Uterus (tissue), 4 donors: ENCODE data around the gene PODNL1. TPM values are rescaled to one million over a fixed set of nuclear protein-coding genes. Genes with fewer than 3 reads are reported as not detected.
"Not testable (repeated sequence)": the region's sequence is repeated elsewhere in the genome, so short reads cannot be mapped to it uniquely, and the experiment has no call there.

ENCODE experiments used
- DNase-seq, 2 donors: peaks; one replicate each; pipeline ENCODE4 v3.0.0-alpha.2; 2019 to 2020
- H3K27ac ChIP-seq, 2 donors: fragments of 200-600 bp; sonication (generic); 1 replicate in 1 of 2; 2 replicates in 1 of 2; pipeline ENCODE4 v1.5.1; 2016 to 2018
- H3K27me3 ChIP-seq, 2 donors: fragments of 200-600 bp; sonication (generic); one replicate each; pipeline ENCODE4 v1.5.1; 2018 to 2019; ENCODE audit warnings: control low read depth in 1 of 2
- H3K36me3 ChIP-seq, 2 donors: fragments of 200-600 bp; sonication (generic); one replicate each; pipeline ENCODE4 v1.5.1; 2019; ENCODE audit warnings: control low read depth in 1 of 2
- H3K4me1 ChIP-seq, 2 donors: fragments of 200-600 bp; sonication (generic); one replicate each; pipeline ENCODE4 v1.5.1; 2018 to 2019; ENCODE audit warnings: control low read depth in 1 of 2
- H3K4me3 ChIP-seq, 2 donors: fragments of 200-600 bp; sonication (generic); 1 replicate in 1 of 2; 2 replicates in 1 of 2; pipeline ENCODE4 v1.5.1; 2018 to 2019; ENCODE audit warnings: mild to moderate bottlenecking in 1 of 2
- H3K9me3 ChIP-seq, 2 donors: fragments of 200-600 bp; sonication (generic); one replicate each; pipeline ENCODE4 v1.5.1; 2019; ENCODE audit warnings: control low read depth in 1 of 2
- POLR2A ChIP-seq, 2 donors: fragments of 450-650 bp; IDR thresholded peaks; one replicate each; pipeline ENCODE4 v1.6.1; 2016; ENCODE audit warnings: antibody characterized with exemption in 2 of 2, mild to moderate bottlenecking in 1 of 2, moderate library complexity in 1 of 2
- intact Hi-C: fragments of 100-400 bp; cut with DNase I; formaldehyde crosslinking; loops from one replicate; pipeline ENCODE4 v1.15.1; 2023; ENCODE audit warnings: low total_unique reads
- total RNA-seq, 4 donors: library from RNA; depleted of rRNA in 3 of 4; stranded (reverse); fragments of >200 nt in 3 of 4; gene quantifications; one replicate each; pipeline versions ENCODE4 v1.1.0 to v1.2.4, GENCODE V29; 2014 to 2023
- TF ChIP-seq, protein P1 (sequence below), 4 experiments: fragments of 200-600 bp in 2 of 4; fragments of 450-650 bp in 2 of 4; sonication (generic) in 2 of 4; IDR thresholded peaks; one replicate each; pipeline ENCODE4 v1.5.1; 2016 to 2019; ENCODE audit warnings: antibody characterized with exemption in 4 of 4, mild to moderate bottlenecking in 2 of 4, moderate library complexity in 1 of 4
- donor health status: DM: yes; HTN: yes; CAD: no.

The PODNL1 gene
- total RNA-seq, 4 donors from 2014 or later: 0.55 to 0.98 TPM; not detected in 2

DNA sequence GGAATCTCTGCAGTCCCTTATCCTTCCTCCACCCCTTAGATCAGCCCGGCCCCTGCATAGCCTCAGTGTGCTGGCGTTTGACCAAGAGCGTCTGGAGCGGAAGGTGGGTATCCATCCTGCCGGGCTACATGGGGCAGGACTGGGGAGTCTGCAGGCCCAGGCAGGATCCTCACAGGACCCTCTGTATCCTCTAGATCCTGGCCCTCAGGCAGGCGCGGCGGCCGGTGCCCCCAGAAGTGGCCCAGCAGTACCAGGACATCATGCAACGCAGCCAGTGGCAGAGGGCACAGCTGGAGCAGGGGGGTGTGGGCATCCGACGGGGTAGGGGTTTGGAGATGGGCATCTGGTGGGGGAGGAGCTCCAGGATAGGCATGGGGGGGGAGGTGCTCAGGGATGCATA is 8.9 kb downstream of the PODNL1 start:
- Histone ChIP-seq H3K9me3 (no peaks in the 10 kb centered on the region), H3K4me3 (no peak overlapping the region), H3K4me1 (no peaks in the 10 kb centered on the region), H3K36me3 (no peaks in the 10 kb centered on the region), H3K27me3 (no peaks in the 10 kb centered on the region), H3K27ac (no peak overlapping the region)
- no peak for DNase-seq
- intact Hi-C loops: no loop called here
- TF ChIP-seq, protein P1, sequence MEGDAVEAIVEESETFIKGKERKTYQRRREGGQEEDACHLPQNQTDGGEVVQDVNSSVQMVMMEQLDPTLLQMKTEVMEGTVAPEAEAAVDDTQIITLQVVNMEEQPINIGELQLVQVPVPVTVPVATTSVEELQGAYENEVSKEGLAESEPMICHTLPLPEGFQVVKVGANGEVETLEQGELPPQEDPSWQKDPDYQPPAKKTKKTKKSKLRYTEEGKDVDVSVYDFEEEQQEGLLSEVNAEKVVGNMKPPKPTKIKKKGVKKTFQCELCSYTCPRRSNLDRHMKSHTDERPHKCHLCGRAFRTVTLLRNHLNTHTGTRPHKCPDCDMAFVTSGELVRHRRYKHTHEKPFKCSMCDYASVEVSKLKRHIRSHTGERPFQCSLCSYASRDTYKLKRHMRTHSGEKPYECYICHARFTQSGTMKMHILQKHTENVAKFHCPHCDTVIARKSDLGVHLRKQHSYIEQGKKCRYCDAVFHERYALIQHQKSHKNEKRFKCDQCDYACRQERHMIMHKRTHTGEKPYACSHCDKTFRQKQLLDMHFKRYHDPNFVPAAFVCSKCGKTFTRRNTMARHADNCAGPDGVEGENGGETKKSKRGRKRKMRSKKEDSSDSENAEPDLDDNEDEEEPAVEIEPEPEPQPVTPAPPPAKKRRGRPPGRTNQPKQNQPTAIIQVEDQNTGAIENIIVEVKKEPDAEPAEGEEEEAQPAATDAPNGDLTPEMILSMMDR (IDR thresholded peaks at IDR 0.05): no peak
- TF ChIP-seq POLR2A (IDR thresholded peaks at IDR 0.05): no peak

DNA sequence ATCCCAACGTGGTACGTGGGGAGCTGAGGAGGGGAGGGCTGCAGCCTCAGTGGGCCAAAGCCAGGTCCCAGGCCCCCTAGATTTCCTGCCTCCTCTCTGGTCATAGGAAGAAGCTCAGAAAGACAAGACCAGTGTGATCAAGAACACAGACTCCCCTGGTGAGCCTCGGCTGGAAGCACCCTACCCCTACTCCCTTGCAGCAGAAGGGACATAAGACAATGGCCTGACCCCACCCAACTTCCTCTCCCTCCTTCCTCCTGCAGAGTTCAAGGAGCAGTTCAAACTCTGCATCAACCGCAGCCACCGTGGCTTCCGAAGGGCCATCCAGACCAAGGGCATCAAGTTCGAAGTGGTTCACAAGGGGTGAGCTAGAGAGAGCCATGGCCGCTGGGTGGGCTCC is 11.5 kb downstream of the PODNL1 start:
- H3K4me1 ChIP-seq: no peaks in the 10 kb centered on the region
- H3K27ac ChIP-seq: no peak overlapping the region
- H3K9me3 ChIP-seq: no peaks in the 10 kb centered on the region
- TF ChIP-seq, protein P1 (IDR thresholded peaks at IDR 0.05): no peak
- no peak for TF ChIP-seq POLR2A (IDR thresholded peaks at IDR 0.05)
- H3K36me3 ChIP-seq: no peaks in the 10 kb centered on the region
- DNase-seq: no peak
- intact Hi-C loops: no loop called here
- H3K27me3 ChIP-seq: no peaks in the 10 kb centered on the region
- no peak overlapping the region for H3K4me3 ChIP-seq

DNA sequence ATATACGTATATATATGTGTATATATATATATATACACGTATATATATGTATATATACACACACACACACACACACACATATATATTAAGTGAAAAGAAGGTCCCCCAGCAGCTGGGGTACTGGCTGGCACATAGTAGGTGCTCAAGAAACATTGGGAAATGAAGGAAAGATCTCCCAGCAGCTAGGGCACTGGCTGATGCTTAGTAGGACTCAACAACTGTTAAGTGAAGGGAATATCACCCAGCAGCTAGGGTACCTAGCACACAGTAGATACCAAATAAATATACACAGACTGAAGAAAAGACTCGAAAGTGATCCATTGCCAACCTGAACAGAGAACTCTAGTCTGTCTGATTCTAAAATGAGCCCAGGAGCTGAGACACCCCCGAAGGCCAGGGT is 12.2 kb downstream of the PODNL1 start:
- intact Hi-C loops: no loop called here
- Histone ChIP-seq H3K27ac (no peak overlapping the region), H3K4me3 (no peak overlapping the region), H3K36me3 (no peaks in the 10 kb centered on the region), H3K27me3 (no peaks in the 10 kb centered on the region), H3K9me3 (no peaks in the 10 kb centered on the region), H3K4me1 (no peaks in the 10 kb centered on the region)
- DNase-seq: no peak
- TF ChIP-seq, protein P1 (IDR thresholded peaks at IDR 0.05): no peak
- no peak for TF ChIP-seq POLR2A (IDR thresholded peaks at IDR 0.05)

DNA sequence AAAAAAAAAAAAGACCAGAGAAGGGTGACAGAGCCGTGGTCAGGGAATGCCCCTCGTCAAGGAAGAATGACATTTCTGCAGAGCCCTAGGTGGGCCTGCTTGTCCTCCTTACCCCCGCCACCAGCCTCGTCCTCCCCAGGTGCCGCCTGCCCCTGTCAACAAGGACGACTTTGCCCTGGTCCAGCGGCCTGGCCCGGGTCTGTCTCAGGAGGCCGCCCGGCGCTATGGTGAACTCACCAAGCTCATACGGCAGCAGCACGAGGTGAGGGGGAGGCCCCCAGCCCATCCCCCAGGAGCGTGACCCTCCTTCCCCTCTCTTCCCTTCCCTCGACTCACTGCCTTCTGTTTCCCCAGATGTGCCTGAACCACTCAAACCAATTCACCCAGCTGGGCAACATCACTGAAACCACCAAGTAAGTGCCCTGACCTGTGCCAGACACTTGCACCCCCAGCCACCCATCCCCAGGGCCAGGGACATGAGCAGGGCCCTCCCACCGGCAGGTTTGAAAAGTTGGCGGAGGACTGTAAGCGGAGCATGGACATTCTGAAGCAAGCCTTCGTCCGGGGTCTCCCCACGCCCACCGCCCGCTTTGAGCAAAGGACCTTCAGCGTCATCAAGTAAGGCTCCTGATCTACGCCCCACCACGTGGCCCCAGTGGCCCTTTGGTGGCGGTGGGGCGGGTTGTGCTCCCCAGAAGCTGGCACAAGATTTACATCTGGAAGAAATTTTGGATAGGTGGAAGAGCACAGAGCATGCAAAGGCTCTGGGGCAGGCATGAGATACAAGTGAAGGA is 14.8 kb downstream of the PODNL1 start:
- no peak for DNase-seq
- no peaks in the 10 kb centered on the region for H3K4me1 ChIP-seq
- no peaks in the 10 kb centered on the region for H3K36me3 ChIP-seq
- no peaks in the 10 kb centered on the region for H3K9me3 ChIP-seq
- TF ChIP-seq, protein P1 (IDR thresholded peaks at IDR 0.05): no peak
- no peak for TF ChIP-seq POLR2A (IDR thresholded peaks at IDR 0.05)
- H3K27ac ChIP-seq: no peak overlapping the region
- no peaks in the 10 kb centered on the region for H3K27me3 ChIP-seq
- intact Hi-C loops: no loop called here
- no peak overlapping the region for H3K4me3 ChIP-seq

DNA sequence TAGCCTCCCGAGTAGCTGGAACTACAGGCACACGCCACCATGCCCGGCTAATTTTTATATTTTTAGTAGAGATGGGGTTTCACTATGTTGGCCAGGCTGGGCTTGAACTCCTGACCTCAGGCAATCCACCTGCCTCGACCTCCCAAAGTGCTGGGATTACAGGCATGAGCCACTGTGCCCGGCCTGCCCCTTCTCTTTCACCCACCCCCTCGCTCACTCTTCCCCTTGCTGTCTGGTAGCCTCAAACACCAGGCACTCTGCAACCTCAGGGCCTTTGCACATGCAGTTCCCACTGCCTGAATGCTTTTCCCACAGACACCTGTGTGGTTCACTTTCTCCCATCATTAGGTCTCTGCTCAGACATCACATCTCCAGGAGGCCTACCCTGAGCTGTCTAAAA is 16.1 kb downstream of the PODNL1 start:
- DNase-seq, H3K4me1 ChIP-seq, H3K9me3 ChIP-seq, H3K27me3 ChIP-seq, H3K36me3 ChIP-seq, H3K27ac ChIP-seq, intact Hi-C loops, H3K4me3 ChIP-seq: not testable (repeated sequence)
